Suprapubic skin (tissue), 4 donors: ENCODE measurements around the gene HNRNPLL.

ENCODE experiments used
- CTCF ChIP-seq, 2 donors: fragments of 200-600 bp in 1 of 2; fragments of 450-650 bp in 1 of 2; sonication (generic) in 1 of 2; IDR thresholded peaks; one replicate each; pipeline ENCODE4 v1.5.1; 2016 to 2019; ENCODE audit warnings: antibody characterized with exemption in 2 of 2, mild to moderate bottlenecking in 1 of 2, moderate library complexity in 1 of 2
- EP300 ChIP-seq: sonication (generic); formaldehyde crosslinking; IDR thresholded peaks from one replicate; pipeline ENCODE4 v1.6.1; 2017; ENCODE audit warnings: antibody characterized with exemption
- POLR2A ChIP-seq, 2 donors: fragments of 450-650 bp; IDR thresholded peaks; one replicate each; pipeline ENCODE4 v1.6.1; 2017; ENCODE audit warnings: antibody characterized with exemption in 2 of 2, mild to moderate bottlenecking in 2 of 2, moderate library complexity in 2 of 2
- POLR2AphosphoS5 ChIP-seq, 3 donors: sonication (generic); formaldehyde crosslinking; IDR thresholded peaks; one replicate each; pipeline ENCODE4 v1.6.1; 2017; ENCODE audit warnings: antibody characterized with exemption in 3 of 3

- TF ChIP-seq POLR2AphosphoS5 (IDR thresholded peaks at IDR 0.05) (no peak), CTCF (IDR thresholded peaks at IDR 0.05) (no peak), POLR2A (IDR thresholded peaks at IDR 0.05) (no peak), EP300 (no peak)
Observed at GRCh38 chr2:38613126-38613848, 10.6 kb upstream of the HNRNPLL start.
